Type B pancreatic cell (in vitro differentiated cells): ENCODE results near the gene SND1. TPM values are rescaled to one million over a fixed set of nuclear protein-coding genes. Genes with fewer than 3 reads are reported as not detected.

Experiments
- DNase-seq: peaks from one replicate; pipeline ENCODE4 v3.0.0; 2021; ENCODE audit warnings: mixed read lengths; ENCODE audit not compliant: unreplicated experiment; ENCODE audit errors: extremely low spot score
- H3K27ac Mint-ChIP-seq: 2 replicates; pipeline ENCODE4 v1.8.0; 2021; ENCODE audit warnings: mild to moderate bottlenecking, mixed read lengths
- H3K27me3 Mint-ChIP-seq: 2 replicates; pipeline ENCODE4 v1.8.0; 2021; ENCODE audit warnings: mixed read lengths
- H3K36me3 Mint-ChIP-seq: 2 replicates; pipeline ENCODE4 v1.8.0; 2021; ENCODE audit warnings: mixed read lengths
- H3K4me1 Mint-ChIP-seq: one replicate; pipeline ENCODE4 v1.8.0; 2021; ENCODE audit warnings: mixed read lengths; ENCODE audit not compliant: unreplicated experiment
- H3K4me3 Mint-ChIP-seq: 2 replicates; pipeline ENCODE4 v1.8.0; 2021; ENCODE audit warnings: mild to moderate bottlenecking, mixed read lengths
- H3K9me3 Mint-ChIP-seq: 2 replicates; pipeline ENCODE4 v1.8.0; 2021; ENCODE audit warnings: mixed read lengths
- CTCF ChIP-seq: fragments of 200-600 bp; sonication (generic); conservative IDR thresholded peaks from 2 replicates; pipeline ENCODE4 v1.5.0; 2021; ENCODE audit warnings: antibody characterized with exemption, mild to moderate bottlenecking
- total RNA-seq: library from RNA; stranded (reverse); gene quantifications from 2 replicates; pipeline ENCODE4 v1.2.1, GENCODE V29; 2021; ENCODE audit warnings: low replicate concordance

SND1 gene
- total RNA-seq, 1 donor from 2014 or later = 199 TPM

GRCh38 chr7:127794136-127794535 lies 142.1 kb downstream of the SND1 start:
- Mint-ChIP-seq H3K36me3 (peaks cover 5% of the 10 kb centered on the region), H3K4me1 (peaks cover 20% of the 10 kb centered on the region), H3K27me3 (no peaks in the 10 kb centered on the region), H3K9me3 (no peaks in the 10 kb centered on the region), H3K4me3 (no peak overlapping the region), H3K27ac (no peak overlapping the region)
- no peak for TF ChIP-seq CTCF
- DNase-seq = no peak

- Mint-ChIP-seq H3K4me1 (peaks cover 22% of the 10 kb centered on the region), H3K36me3 (peaks cover 5% of the 10 kb centered on the region), H3K4me3 (no peak overlapping the region), H3K27me3 (no peaks in the 10 kb centered on the region), H3K27ac (no peak overlapping the region), H3K9me3 (no peaks in the 10 kb centered on the region)
- no peak for TF ChIP-seq CTCF
- DNase-seq = no peak
These were observed 142.6 kb downstream of the SND1 start for GRCh38 chr7:127794551-127794950.

- Mint-ChIP-seq H3K27me3 (no peaks in the 10 kb centered on the region), H3K4me3 (no peak overlapping the region), H3K4me1 (peaks cover 21% of the 10 kb centered on the region), H3K9me3 (no peaks in the 10 kb centered on the region), H3K36me3 (no peaks in the 10 kb centered on the region), H3K27ac (no peak overlapping the region)
- DNase-seq = no peak
- no peak for TF ChIP-seq CTCF
These were observed 146.0 kb downstream of the SND1 start for GRCh38 chr7:127798023-127798422.

- no peak for TF ChIP-seq CTCF
- Mint-ChIP-seq H3K4me1 (peaks cover 21% of the 10 kb centered on the region), H3K27me3 (no peaks in the 10 kb centered on the region), H3K36me3 (no peaks in the 10 kb centered on the region), H3K27ac (no peak overlapping the region), H3K9me3 (no peaks in the 10 kb centered on the region), H3K4me3 (no peak overlapping the region)
- DNase-seq = no peak
These were observed 146.9 kb downstream of the SND1 start for GRCh38 chr7:127798769-127799372.

GRCh38 chr7:127799535-127800305 lies 147.7 kb downstream of the SND1 start:
- Mint-ChIP-seq H3K27me3 (no peaks in the 10 kb centered on the region), H3K4me1 (peaks cover 18% of the 10 kb centered on the region), H3K36me3 (no peaks in the 10 kb centered on the region), H3K4me3 (no peak overlapping the region), H3K9me3 (no peaks in the 10 kb centered on the region), H3K27ac (no peak overlapping the region)
- no peak for TF ChIP-seq CTCF
- no peak for DNase-seq
